K562 (cell line): ENCODE data around the gene ATL2. TPM values are rescaled to one million over a fixed set of nuclear protein-coding genes. Genes with fewer than 3 reads are reported as not detected.
"Not testable (repeated sequence)": the region's sequence is repeated elsewhere in the genome, so short reads cannot be mapped to it uniquely, and the experiment has no call there.

Source experiments
- ATAC-seq: fragments of 200-7000 bp; cut with Tn5 transposase; 3 replicates; pipeline ENCODE4 v1.9.1; 2020; ENCODE audit warnings: moderate library complexity
- BruUV-seq: library from RNA; stranded (reverse); fragments of 400-500 nt; replicated peaks from 2 replicates; lab custom pipeline; 2021; lab: Mats Ljungman, UMichigan
- CTCF ChIA-PET: fragments of 300-600 bp; formaldehyde crosslinking; extraction: SDS; loops from one replicate; lab custom pipeline; 2021; ENCODE audit warnings: low intra/inter-chr PET ratio; lab: Yijun Ruan, JAX
- POLR2A ChIA-PET: fragments of 300-600, 350-650 bp; sonication (Branson Sonifier 250); formaldehyde crosslinking; extraction: SDS; loops from one replicate; lab custom pipeline; 2021; ENCODE audit warnings: antibody characterized with exemption, inconsistent platforms; lab: Yijun Ruan, JAX
- DNase-seq, 4 experiments: peaks; one replicate each; pipeline versions ENCODE4 v3.0.0 to v3.0.0-alpha.2; 2011 to 2018; ENCODE audit warnings: low spot score in 3 of 4, mixed read lengths in 3 of 4; ENCODE audit errors: extremely low read depth in 1 of 4
- FAIRE-seq: peaks from 2 replicates; lab custom pipeline; 2011; peaks lifted over from hg19 to GRCh38; lab: Jason Lieb, UNC
- H2AFZ ChIP-seq: 2 replicates; pipeline ENCODE4 v1.6.0; 2011; ENCODE audit warnings: low read depth, low read length, control low read depth, inconsistent platforms
- H3K27ac ChIP-seq: fragments of 200-600 bp; 3 replicates; pipeline ENCODE4 v1.8.0; 2011; ENCODE audit warnings: low read depth, mild to moderate bottlenecking, control low read depth, inconsistent platforms, low read length, moderate library complexity, mixed read lengths; ENCODE audit errors: extremely low read depth
- H3K27me3 ChIP-seq, 2 experiments: fragments of 300-600 bp in 1 of 2; 2 replicates in 1 of 2; 3 replicates in 1 of 2; pipeline versions ENCODE4 v1.6.0 to v1.8.0; 2011; ENCODE audit warnings: inconsistent platforms in 2 of 2, low read length in 2 of 2, mild to moderate bottlenecking in 1 of 2, mixed read lengths in 1 of 2, moderate library complexity in 1 of 2; ENCODE audit not compliant: control insufficient read depth in 2 of 2, insufficient read depth in 2 of 2
- H3K36me3 ChIP-seq: fragments of 300-600 bp; 3 replicates; pipeline ENCODE4 v1.8.0; 2011; ENCODE audit warnings: mild to moderate bottlenecking, low read length, inconsistent platforms; ENCODE audit not compliant: control insufficient read depth, insufficient read depth
- H3K4me1 ChIP-seq, 2 experiments: fragments of 200-600 bp in 1 of 2; replicated peaks in 1 of 2; 2 replicates in 1 of 2; 3 replicates in 1 of 2; pipeline versions ENCODE4 v1.5.1 to v1.8.0; 2011; ENCODE audit warnings: inconsistent platforms in 2 of 2, low read length in 2 of 2, mild to moderate bottlenecking in 1 of 2, mixed read lengths in 1 of 2, moderate library complexity in 1 of 2; ENCODE audit not compliant: control insufficient read depth in 2 of 2, insufficient read depth in 2 of 2
- H3K4me2 ChIP-seq: 2 replicates; pipeline ENCODE4 v1.6.1; 2011; ENCODE audit warnings: low read length, control low read depth, inconsistent platforms, mixed read lengths; ENCODE audit not compliant: insufficient read depth
- H3K4me3 ChIP-seq: fragments of 200-600 bp; sonication (generic), shearing (Covaris generic); 2 replicates; pipeline ENCODE4 v1.5.1; 2016; ENCODE audit warnings: control low read depth, inconsistent platforms
- H3K79me2 ChIP-seq: fragments of 200-600 bp; 3 replicates; pipeline ENCODE4 v1.8.0; 2011; ENCODE audit warnings: low read length, inconsistent platforms; ENCODE audit not compliant: control insufficient read depth, insufficient read depth
- H3K9ac ChIP-seq, 2 experiments: 2 replicates each; pipeline versions ENCODE4 v1.6.0 to v1.6.1; 2011; ENCODE audit warnings: low read depth in 2 of 2, low read length in 2 of 2, control low read depth in 1 of 2, inconsistent platforms in 1 of 2, mild to moderate bottlenecking in 1 of 2, mixed read lengths in 1 of 2; ENCODE audit not compliant: insufficient read depth in 1 of 2
- H3K9me1 ChIP-seq: one replicate; pipeline ENCODE4 v1.6.0; 2011; ENCODE audit warnings: inconsistent platforms, mild to moderate bottlenecking, low read length, moderate library complexity; ENCODE audit not compliant: control insufficient read depth, insufficient read depth
- H3K9me3 ChIP-seq: replicated peaks from 2 replicates; pipeline ENCODE4 v1.5.1; 2011; ENCODE audit warnings: low read depth, low read length, inconsistent platforms; ENCODE audit not compliant: control insufficient read depth, insufficient read depth
- H4K20me1 ChIP-seq: replicated peaks from 2 replicates; pipeline ENCODE4 v1.6.1; 2011; ENCODE audit warnings: low read length, inconsistent platforms, mixed read lengths; ENCODE audit not compliant: control insufficient read depth, insufficient read depth
- CBX3 ChIP-seq, 2 experiments: IDR thresholded peaks; 1 replicate in 1 of 2; 2 replicates in 1 of 2; pipeline ENCODE4 v1.6.1; 2012; ENCODE audit warnings: inconsistent platforms in 2 of 2, low read length in 2 of 2, borderline replicate concordance in 1 of 2, control low read depth in 1 of 2
- CLOCK ChIP-seq: fragments of 250-450 bp; sonication (Bioruptor Pico); IDR thresholded peaks from 2 replicates; pipeline ENCODE4 v1.4.0; 2020; ENCODE audit warnings: mild to moderate bottlenecking, moderate library complexity, borderline replicate concordance
- RB1 ChIP-seq: fragments of 450-650 bp; IDR thresholded peaks from 2 replicates; pipeline ENCODE4 v1.6.1; 2017; ENCODE audit warnings: low read depth, mild to moderate bottlenecking
- SPI1 ChIP-seq: IDR thresholded peaks from 2 replicates; pipeline ENCODE4 v1.6.1; 2011; ENCODE audit warnings: low read depth, low read length, control low read depth, borderline replicate concordance
- ZNF436 ChIP-seq: fragments of 250-450, 450-650 bp; sonication (Bioruptor Pico); formaldehyde crosslinking; IDR thresholded peaks from 2 replicates; pipeline ENCODE4 v1.7.0; 2020; ENCODE audit warnings: mild to moderate bottlenecking
- ZNF583 ChIP-seq: fragments of 250-450 bp; sonication (Bioruptor Pico); IDR thresholded peaks from 2 replicates; pipeline ENCODE4 v1.4.0; 2020
- WGBS: fragments of 100-300 bp; shearing (Covaris generic); methylation state at CpG from one replicate; pipeline ENCODE4 v1.1.6; 2016; ENCODE audit warnings: low coverage, mixed read lengths; ENCODE audit not compliant: insufficient coverage; ENCODE audit errors: missing lambda C conversion rate; 5-methylcytosine and 5-hydroxymethylcytosine counted together
- in situ Hi-C: fragments of 300-500 bp; cut with MboI; formaldehyde crosslinking; loops from 4 replicates; pipeline ENCODE4 v1.15.0; 2018; ENCODE audit warnings: inconsistent platforms, mixed read lengths
- intact Hi-C: fragments of 100-400 bp; cut with micrococcal nuclease; formaldehyde crosslinking; loops from 2 replicates; pipeline ENCODE4 v1.14.2; 2022
- polyA plus RNA-seq, 8 experiments: library from polyadenylated mRNA; depleted of rRNA in 4 of 8; stranded (reverse) in 5 of 8; unstranded in 3 of 8; fragments of >200 nt; fragmentation: Nextera tagmentation in 2 of 8; fragmentation: Illumina TruSeq in 1 of 8; extraction: Ambion mirVana in 2 of 8; extraction: Trizol in 1 of 8; gene quantifications; 2 replicates each; pipeline versions ENCODE4 v1.2.1 to v1.2.3, GENCODE V29; 2011 to 2014; ENCODE audit warnings: inconsistent platforms in 1 of 8, missing spikeins in 1 of 8
- total RNA-seq, 7 experiments: library from RNA; depleted of rRNA in 6 of 7; stranded (reverse); fragments of >200 nt in 6 of 7; fragmentation: Illumina TruSeq in 2 of 7; extraction: Trizol in 2 of 7; gene quantifications; 2 replicates each; pipeline versions ENCODE4 v1.2.1 to v1.2.3, GENCODE V29; 2011 to 2021; ENCODE audit warnings: low replicate concordance in 1 of 7

The ATL2 gene
- total and polyA plus RNA-seq, 9 of the 15 experiments (the other 6 are each of a cell fraction or from before 2014, with no cell fraction given), result 12.0 to 80.8 (median 70.2) TPM

GRCh38 chr2:38278117-38278438 lies 99.0 kb downstream of the ATL2 start:
- H3K4me2 ChIP-seq, H3K36me3 ChIP-seq, H2AFZ ChIP-seq, FAIRE-seq, H3K79me2 ChIP-seq, H4K20me1 ChIP-seq, POLR2A ChIA-PET, BruUV-seq, H3K4me1 ChIP-seq, H3K9ac ChIP-seq, DNase-seq, intact Hi-C loops, ATAC-seq, H3K27ac ChIP-seq, H3K4me3 ChIP-seq, CTCF ChIA-PET, H3K9me1 ChIP-seq, H3K9me3 ChIP-seq: not testable (repeated sequence)
- peaks cover 12 to 21% of the 10 kb centered on the region in 2 experiments; a peak in 3 of 5 replicates for H3K27me3 ChIP-seq
- under 1% methylated on average over 9 of the region's 9 CpGs for WGBS
- peak; percentile 65 for TF ChIP-seq SPI1
- in situ Hi-C loops, result loop anchor here (10.0 kb wide), 2 partner anchors 293 to 883 kb away; no protein-coding TSS in a partner anchor

- Histone ChIP-seq H2AFZ (no peak overlapping the region), H3K4me3 (no peak overlapping the region), H3K4me2 (no peak overlapping the region), H3K9me1 (no peaks in the 10 kb centered on the region), H3K9ac (no peak overlapping the region), H3K79me2 (no peaks in the 10 kb centered on the region), H3K9me3 (no peaks in the 10 kb centered on the region), H3K36me3 (no peaks in the 10 kb centered on the region), H4K20me1 (no peaks in the 10 kb centered on the region), H3K27me3 (peaks cover 12 to 21% of the 10 kb centered on the region in 2 experiments; a peak in 3 of 5 replicates)
- DNase-seq (no peak), FAIRE-seq (no peak)
- BruUV-seq, result no TSS peak
- POLR2A ChIA-PET, result interaction anchor here (0.6 kb wide), 1 partner anchor 197 kb away, joined by 3 read pairs; no protein-coding TSS in a partner anchor
- CTCF ChIA-PET, result no interaction called here
- WGBS, result 0% methylated on average over 5 of the region's 6 CpGs
- intact Hi-C loops, result no loop called here
- TF ChIP-seq RB1 (no peak), CLOCK (CRISPR knock-in tag) (no peak), CBX3 (IDR thresholded peaks at IDR 0.05; ENCODE audit: borderline replicate concordance in 1 of 2, low read length in 2 of 2) (no peak), ZNF436 (CRISPR knock-in tag) (no peak), ZNF583 (peak; percentile 97; the same call in 1 of the 2 replicates)
- TF ChIP-seq, all 486 proteins: peak for 1
- ATAC-seq, result no peak
- Histone ChIP-seq H3K4me1 (no peaks in the 10 kb centered on the region; a peak in 1 of 5 replicates), H3K27ac (no peak overlapping the region)
- in situ Hi-C loops, result loop anchor here (10.0 kb wide), 2 partner anchors 293 to 883 kb away; no protein-coding TSS in a partner anchor
Measured at GRCh38 chr2:38277245-38278116, 99.6 kb downstream of the ATL2 start.
